HEK293T (cell line): Measurements from ENCODE around the gene ERFL.

Experiments used
- CTCF ChIA-PET: fragments of 350-600 bp; formaldehyde crosslinking; extraction: SDS; loops from one replicate; lab custom pipeline; 2021; ENCODE audit warnings: antibody characterized with exemption, inconsistent platforms; lab: Yijun Ruan, JAX
- POLR2A ChIA-PET: fragments of 350-600 bp; formaldehyde crosslinking; extraction: SDS; loops from one replicate; lab custom pipeline; 2020; ENCODE audit warnings: antibody characterized with exemption, inconsistent platforms; lab: Yijun Ruan, JAX
- DNase-seq: peaks from one replicate; pipeline ENCODE4 v3.0.0; 2012; ENCODE audit warnings: mixed read lengths; ENCODE audit errors: extremely low spot score
- ARNT ChIP-seq: fragments of 450-650 bp; IDR thresholded peaks from 2 replicates; pipeline ENCODE4 v1.6.1; 2017; ENCODE audit warnings: mild to moderate bottlenecking
- BHLHE40 ChIP-seq: fragments of 450-650 bp; IDR thresholded peaks from 2 replicates; pipeline ENCODE4 v1.6.1; 2016; ENCODE audit warnings: mild to moderate bottlenecking, moderate library complexity, borderline replicate concordance
- CTBP1 ChIP-seq: fragments of 450-650 bp; IDR thresholded peaks from 2 replicates; pipeline ENCODE4 v1.6.1; 2016; ENCODE audit warnings: borderline replicate concordance
- ELF4 ChIP-seq: fragments of 450-650 bp; IDR thresholded peaks from 2 replicates; pipeline ENCODE4 v1.6.1; 2017; ENCODE audit warnings: antibody characterized with exemption
- FOXA1 ChIP-seq: fragments of 450-650 bp; IDR thresholded peaks from 2 replicates; pipeline ENCODE4 v1.6.1; 2016; ENCODE audit warnings: mild to moderate bottlenecking
- FOXK2 ChIP-seq: fragments of 450-650 bp; IDR thresholded peaks from 2 replicates; pipeline ENCODE4 v1.6.1; 2016; ENCODE audit warnings: mild to moderate bottlenecking
- FOXM1 ChIP-seq: fragments of 450-650 bp; IDR thresholded peaks from 2 replicates; pipeline ENCODE4 v1.6.1; 2017; ENCODE audit warnings: mild to moderate bottlenecking, borderline replicate concordance
- HDGF ChIP-seq: fragments of 450-650 bp; IDR thresholded peaks from 2 replicates; pipeline ENCODE4 v1.6.1; 2017; ENCODE audit warnings: antibody characterized with exemption, borderline replicate concordance
- L3MBTL2 ChIP-seq: fragments of 450-650 bp; conservative IDR thresholded peaks from 2 replicates; pipeline ENCODE4 v1.6.1; 2016; ENCODE audit warnings: mild to moderate bottlenecking
- LEF1 ChIP-seq: fragments of 450-650 bp; IDR thresholded peaks from 2 replicates; pipeline ENCODE4 v1.6.1; 2017; ENCODE audit warnings: mild to moderate bottlenecking, borderline replicate concordance
- NFRKB ChIP-seq: fragments of 450-650 bp; IDR thresholded peaks from 2 replicates; pipeline ENCODE4 v1.6.1; 2016; ENCODE audit warnings: mild to moderate bottlenecking, moderate library complexity
- SP1 ChIP-seq: fragments of 450-650 bp; IDR thresholded peaks from 2 replicates; pipeline ENCODE4 v1.6.1; 2017
- SUZ12 ChIP-seq: fragments of 450-650 bp; IDR thresholded peaks from 2 replicates; pipeline ENCODE4 v1.6.1; 2016; ENCODE audit warnings: mild to moderate bottlenecking
- TARDBP ChIP-seq: fragments of 450-650 bp; IDR thresholded peaks from 2 replicates; pipeline ENCODE4 v1.6.1; 2016
- ZNF384 ChIP-seq: fragments of 450-650 bp; IDR thresholded peaks from 2 replicates; pipeline ENCODE4 v1.6.1; 2016
- TF ChIP-seq, protein P1 (sequence below): fragments of 450-650 bp; IDR thresholded peaks from 2 replicates; pipeline ENCODE4 v1.6.1; 2016

ERFL gene

GRCh38 chr19:41930322-41930722 is 2.1 kb upstream of the ERFL start:
- POLR2A ChIA-PET: interaction anchor here (2.3 to 2.8 kb wide), 2 partner anchors 46 to 70 kb away, joined by 8 to 11 read pairs; partner anchors contain the start of gene RPS19
- CTCF ChIA-PET: no interaction called here
- TF ChIP-seq TARDBP (no peak), CTBP1 (no peak), FOXM1 (no peak), LEF1 (no peak), HDGF (no peak), NFRKB (no peak), FOXA1 (no peak), L3MBTL2 (no peak), SUZ12 (no peak), SP1 (no peak), ARNT (no peak), ELF4 (no peak), ZNF384 (no peak), FOXK2 (no peak), BHLHE40 (no peak)
- TF ChIP-seq, protein P1, sequence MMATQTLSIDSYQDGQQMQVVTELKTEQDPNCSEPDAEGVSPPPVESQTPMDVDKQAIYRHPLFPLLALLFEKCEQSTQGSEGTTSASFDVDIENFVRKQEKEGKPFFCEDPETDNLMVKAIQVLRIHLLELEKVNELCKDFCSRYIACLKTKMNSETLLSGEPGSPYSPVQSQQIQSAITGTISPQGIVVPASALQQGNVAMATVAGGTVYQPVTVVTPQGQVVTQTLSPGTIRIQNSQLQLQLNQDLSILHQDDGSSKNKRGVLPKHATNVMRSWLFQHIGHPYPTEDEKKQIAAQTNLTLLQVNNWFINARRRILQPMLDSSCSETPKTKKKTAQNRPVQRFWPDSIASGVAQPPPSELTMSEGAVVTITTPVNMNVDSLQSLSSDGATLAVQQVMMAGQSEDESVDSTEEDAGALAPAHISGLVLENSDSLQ: no peak
- no peak for DNase-seq

DNA sequence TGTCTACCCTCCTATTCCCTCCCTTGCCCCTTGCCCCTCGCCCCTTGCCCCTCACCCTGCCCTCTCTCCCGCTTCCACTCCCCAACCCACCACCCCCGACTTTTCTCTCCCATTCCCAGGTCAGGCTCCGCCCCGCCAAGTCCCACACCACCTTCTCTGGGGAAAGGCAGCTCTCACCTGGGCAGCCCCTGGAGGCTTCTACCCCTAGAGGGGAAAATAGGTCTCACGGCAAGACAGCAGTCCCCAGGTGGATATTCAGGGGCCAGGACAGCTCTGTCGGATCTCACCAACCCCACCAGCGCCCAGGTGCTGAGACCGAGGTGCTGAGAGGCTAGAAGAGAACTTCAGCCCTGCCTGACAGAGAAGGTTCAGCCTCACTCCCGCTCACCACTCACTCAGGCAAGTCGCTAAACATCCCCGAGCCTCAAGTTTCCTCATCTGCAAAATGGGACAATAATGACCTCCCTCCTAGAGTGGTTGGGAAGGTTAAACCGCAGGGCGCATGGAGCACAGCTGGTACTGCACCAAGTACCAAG is 1.4 kb upstream of the ERFL start:
- no peak for DNase-seq
- CTCF ChIA-PET: no interaction called here
- POLR2A ChIA-PET: interaction anchor here (2.3 to 2.8 kb wide), 2 partner anchors 46 to 70 kb away, joined by 8 to 11 read pairs; partner anchors contain the start of gene RPS19
- TF ChIP-seq, protein P1: no peak
- no peak for TF ChIP-seq ARNT
- no peak for TF ChIP-seq SUZ12
- no peak for TF ChIP-seq BHLHE40

- ChIA-PET CTCF (no interaction called here), POLR2A (interaction anchor here (2.3 to 2.8 kb wide), 2 partner anchors 45 to 69 kb away, joined by 8 to 11 read pairs; partner anchors contain the start of gene RPS19)
- DNase-seq: no peak
- no peak for TF ChIP-seq BHLHE40
- TF ChIP-seq HDGF: no peak
- no peak for TF ChIP-seq SUZ12
- no peak for TF ChIP-seq ARNT
- TF ChIP-seq LEF1: no peak
- TF ChIP-seq FOXM1: no peak
Observed at GRCh38 chr19:41928754-41929535, 696 bp upstream of the ERFL start.

DNA sequence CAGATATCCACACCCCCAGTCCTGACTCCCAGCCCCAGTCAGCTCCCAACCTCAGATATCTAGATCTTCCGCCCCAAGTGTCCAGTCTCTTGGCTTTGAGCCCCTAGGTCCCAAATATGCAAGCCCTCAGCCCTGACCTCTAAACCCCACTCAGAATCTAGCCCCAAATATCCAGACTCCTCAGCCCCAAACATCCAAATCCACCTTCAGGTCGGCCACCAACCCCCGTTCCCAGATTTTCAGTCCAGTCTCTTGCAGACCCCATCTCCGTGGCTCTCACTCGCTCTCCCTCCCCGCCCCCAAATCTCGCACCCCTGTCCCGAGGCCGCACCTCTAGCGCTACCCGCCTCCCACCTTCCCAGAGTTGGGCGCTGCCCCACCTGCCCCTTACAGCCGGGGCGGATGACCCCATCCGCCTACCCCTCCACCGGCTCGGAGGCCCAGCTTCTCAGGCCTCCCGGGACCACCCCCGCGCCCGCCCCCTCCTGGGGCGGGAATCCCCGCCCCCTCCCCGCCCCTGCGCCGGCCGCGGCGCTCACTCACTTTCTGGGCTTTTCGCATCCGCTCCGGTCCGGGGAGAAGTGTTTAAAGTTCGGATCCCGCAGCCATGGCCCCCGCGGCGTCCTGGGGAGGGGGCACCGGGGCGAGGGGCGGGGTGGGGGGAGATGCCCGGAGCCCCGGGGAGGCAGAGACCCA is 604 bp downstream of the ERFL start:
- DNase-seq: no peak
- ChIA-PET CTCF (no interaction called here), POLR2A (interaction anchor here (0.6 to 1.1 kb wide), 2 partner anchors 30 to 44 kb away, joined by 3 read pairs; no protein-coding TSS in a partner anchor)
- no peak for TF ChIP-seq FOXK2
- TF ChIP-seq ELF4: no peak
- TF ChIP-seq CTBP1: no peak
- TF ChIP-seq, protein P1: no peak
- TF ChIP-seq FOXM1: no peak
- no peak for TF ChIP-seq L3MBTL2
- TF ChIP-seq FOXA1: no peak
- no peak for TF ChIP-seq ZNF384
- no peak for TF ChIP-seq SUZ12
- no peak for TF ChIP-seq HDGF
- no peak for TF ChIP-seq NFRKB
- TF ChIP-seq SP1: no peak
- TF ChIP-seq ARNT: no peak
- TF ChIP-seq LEF1: no peak
- no peak for TF ChIP-seq TARDBP

DNA sequence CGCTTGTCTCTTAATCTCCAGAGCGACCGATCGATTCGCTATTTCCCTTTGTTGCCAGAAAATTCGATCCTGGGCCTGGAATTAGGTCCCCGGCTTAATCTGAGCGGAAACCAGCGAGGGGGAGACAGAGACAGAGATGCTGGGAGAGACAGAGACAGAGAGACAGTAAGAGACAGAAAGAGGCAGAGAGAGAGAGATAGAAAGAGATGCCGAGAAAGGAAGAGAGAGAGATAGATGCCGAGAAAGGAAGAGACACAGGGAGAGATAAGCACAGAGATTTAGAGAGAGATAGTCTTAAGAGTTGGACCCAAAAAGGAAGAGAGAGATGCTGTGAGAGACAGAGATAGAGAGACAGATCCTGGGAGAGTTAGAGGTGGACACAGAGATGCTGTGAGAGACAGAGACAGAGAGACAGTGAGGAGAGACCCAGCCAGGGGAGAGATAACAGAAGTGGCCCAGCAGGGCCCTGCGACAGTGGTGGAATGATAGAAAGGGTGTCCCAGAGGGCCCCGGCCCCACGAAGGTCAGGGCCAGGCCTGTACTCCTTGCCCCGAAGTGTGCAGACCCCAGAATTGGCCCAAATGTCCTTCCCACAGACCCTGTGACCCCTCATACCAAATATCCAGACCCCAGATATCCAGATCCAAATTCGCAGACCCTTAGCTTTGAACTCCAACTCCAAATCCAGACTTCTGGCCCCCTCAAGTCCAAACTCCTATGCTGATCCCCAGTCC is 1.3 kb downstream of the ERFL start:
- TF ChIP-seq ZNF384 (no peak), CTBP1 (0 out of 2 replicates have a peak, but pooled peaks have one; percentile 45)
- DNase-seq: no peak
- POLR2A ChIA-PET: interaction anchor here (1.1 kb wide), 1 partner anchor 43 kb away, joined by 3 read pairs; no protein-coding TSS in a partner anchor
- CTCF ChIA-PET: interaction anchor here (0.5 kb wide), 1 partner anchor 131 kb away, joined by 3 read pairs; no protein-coding TSS in a partner anchor
